Epidermal melanocyte (primary cell): ENCODE measurements around the gene CRYBA2.

Experiments used
- DNase-seq: peaks from one replicate; pipeline ENCODE4 v3.0.0; 2011; ENCODE audit warnings: low spot score; ENCODE audit not compliant: insufficient read length

Gene CRYBA2

DNA sequence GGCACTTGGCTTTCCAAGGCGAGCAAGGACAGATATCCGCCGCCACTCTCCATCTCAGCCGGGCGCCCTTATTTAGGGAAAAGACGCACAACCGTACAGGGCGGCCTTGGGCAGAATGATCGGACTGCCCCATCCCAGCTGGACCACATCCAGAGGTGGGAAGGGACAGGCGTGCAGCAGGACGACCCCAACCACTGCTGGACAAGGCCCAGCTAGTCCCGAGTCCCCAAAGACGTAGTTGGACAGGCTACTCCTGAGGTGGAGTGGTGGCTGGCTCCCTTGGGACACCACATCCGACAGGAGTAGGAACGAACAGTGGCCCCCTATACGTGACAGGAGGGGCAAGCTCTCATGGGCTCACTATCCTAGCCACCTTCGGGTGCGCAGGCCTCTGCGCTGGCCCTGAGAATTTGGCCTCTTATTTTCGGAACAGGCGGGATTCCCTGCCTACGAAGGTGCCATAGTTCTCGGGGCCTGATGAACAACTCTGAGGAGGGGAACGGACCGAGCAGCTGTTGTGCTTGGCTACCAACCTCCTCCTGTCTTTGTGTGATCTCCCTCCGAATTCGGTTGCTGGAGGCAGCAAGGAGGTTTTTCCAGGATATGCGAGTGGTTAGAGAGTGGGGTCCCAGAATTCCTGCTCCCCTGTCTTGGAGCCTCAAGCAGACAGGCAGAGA is 10.5 kb downstream of the CRYBA2 start:
- peak; percentile 12 for DNase-seq

DNA sequence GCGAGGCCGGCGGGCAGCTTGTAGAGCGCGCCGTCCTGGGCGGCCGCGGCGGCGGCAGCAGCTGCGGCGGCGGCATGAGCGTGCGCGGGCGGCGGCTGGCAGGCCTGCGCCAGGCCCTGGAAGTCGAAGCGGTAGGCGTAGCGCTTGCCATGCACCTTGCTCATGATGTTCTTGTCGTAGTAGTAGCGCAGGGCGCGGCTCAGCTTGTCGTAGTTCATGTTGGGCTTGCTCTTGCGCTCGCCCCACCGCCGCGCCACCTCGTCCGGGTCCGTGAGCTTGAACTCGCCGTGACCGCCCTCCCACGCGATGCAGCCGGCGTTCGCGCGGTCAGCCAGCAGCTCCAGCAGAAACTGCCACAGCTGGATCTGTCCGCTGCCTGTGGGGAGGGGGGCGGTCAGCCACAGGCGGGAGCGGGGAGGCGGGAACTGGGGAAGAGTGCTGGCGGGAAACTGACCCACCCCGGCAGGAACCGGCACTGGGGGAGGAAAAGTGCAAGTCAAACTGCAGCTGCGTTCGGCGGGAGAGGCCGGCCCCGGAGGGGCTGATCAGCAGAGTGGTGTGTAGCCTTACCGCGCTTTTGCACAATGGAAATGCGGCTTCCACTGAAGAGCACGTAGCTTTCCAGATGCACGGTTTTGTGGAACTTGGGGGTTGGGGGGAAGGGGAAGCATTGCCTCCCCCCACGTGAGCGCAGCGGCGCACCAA is 11.2 kb downstream of the CRYBA2 start:
- DNase-seq = peak; percentile 12

DNA sequence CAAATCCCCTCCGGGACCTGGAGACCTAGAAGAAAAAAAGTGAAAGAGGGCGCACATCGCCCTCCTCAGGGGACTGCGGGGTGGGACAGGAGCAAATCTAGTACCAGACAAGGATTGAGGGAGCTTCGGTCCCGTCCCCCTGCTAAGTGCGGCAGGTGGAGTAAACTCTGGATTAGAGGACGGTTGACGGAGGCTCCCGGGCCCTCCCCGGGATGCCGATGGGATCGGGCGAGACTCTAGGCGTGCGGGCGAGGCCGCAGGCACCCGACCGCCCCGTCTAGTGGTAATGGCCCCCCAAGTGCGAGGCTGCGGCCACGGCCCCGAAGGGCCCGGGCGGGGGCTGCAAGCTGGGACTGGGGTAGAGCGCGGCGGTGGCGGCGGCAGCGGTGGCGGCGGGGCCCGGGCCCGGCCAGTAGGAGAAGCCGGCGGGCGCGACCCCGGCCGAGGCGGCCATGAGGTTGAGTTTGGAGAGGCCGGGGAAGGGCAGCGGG is 11.8 kb downstream of the CRYBA2 start:
- DNase-seq = peak; percentile 11

DNA sequence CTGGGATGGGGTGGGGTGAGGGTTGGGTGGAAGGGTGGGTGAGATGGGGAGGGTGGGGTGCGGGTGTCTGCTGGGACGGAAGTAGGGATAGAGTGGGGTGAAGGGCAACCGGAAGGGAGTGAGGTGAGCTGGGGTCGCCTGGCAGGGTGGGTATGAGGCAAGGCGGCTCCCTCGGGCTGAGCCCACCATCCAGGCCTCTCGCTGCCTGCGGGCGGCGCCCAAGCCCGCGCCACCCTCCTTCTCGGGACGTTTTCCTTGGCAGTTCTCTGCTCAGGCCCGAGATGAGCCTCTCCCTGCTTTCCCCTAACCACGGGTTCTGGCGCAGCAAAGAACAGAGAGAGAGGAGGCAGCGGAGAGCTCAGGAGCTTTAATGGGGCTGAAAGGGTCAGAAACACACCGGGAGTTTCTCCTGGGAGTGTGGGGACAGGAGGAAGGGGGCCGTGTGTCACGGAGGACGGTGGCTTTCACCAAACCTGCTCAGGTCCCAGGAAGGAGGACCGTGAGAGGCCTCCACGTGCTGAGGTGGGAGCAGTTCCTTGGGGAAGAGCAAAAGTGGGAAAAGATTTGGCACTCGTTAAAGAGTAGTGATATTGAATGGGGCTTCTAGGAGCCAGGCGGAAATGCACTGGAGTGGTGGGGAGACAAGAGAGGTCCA is 12.4 kb downstream of the CRYBA2 start:
- peak; percentile 9 for DNase-seq

DNA sequence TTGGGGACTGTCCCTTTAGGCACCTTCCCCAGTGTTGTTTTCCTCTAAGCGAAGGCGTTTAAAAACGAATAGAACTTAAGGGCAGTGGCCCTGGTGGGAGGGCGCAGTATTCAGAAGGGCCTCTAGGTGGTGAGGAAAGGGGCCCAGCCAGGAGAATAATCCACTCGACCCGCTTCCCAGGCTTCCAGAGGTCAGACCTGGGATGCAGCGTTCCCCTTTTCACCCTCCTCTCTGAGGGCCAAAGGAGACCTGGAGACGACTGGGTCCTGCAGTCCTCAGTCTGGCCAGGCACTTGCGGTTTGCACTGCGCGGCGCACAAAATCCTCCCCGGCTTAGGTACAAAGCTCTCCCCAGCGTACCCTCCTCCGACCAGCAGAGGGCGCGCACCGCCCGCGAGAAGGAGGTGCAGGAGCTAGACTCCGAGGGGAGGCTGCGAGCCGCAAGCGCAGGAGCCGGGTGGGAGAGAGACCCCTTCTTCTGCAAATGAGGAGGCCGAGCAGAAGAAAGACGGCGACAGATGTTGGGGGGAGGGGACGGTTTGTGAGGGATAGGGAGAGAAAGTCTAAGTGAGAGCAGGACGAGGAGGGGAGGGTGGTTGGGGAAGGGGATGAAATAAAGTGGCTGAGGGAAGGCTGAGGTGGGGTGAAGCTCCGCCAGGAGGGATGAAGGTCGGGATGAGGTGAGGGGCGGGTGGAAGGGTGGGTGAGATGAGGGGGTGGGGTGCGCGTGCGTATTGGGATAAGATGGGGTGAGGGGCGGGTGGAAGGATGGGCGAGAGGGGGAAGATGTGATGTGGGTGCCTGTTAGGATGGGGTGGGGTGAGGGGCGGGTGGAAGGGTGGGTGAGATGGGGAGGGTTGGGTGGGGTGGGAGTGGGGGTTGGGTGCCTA is 13.1 kb downstream of the CRYBA2 start:
- peak; percentile 70 for DNase-seq

DNA sequence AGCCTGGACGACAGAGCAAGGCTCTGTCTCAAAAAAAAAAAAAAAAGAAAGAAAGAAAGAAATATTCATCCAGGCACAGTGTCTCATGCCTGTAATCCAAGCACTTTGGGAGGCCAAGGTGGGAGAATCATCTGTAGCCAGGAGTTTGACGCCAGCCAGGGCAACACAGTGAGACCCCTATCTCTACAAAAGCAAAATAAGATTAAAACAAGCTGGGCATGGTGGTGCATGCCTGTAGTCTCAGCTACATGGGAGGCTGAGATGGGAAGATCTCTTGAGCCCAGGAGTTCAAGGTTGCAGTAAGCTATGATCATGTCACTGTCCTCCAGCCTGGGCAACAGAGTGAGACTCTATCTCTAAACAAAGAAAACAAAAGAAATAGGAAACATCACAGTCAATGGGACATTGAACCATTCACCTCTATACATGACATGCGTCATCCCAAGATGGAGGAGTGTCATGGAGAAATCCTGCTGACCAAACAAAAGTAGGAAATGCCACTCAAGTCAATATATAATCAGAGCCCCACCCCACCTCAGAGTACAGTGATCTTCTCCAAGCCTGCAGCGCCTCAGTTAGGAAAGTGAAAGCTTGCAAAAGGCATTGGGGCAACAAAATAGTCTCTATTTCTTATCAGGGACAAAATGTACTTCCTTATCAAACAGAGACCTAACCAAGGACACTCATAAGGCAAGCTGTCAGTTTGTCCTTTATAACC is 18.0 kb downstream of the CRYBA2 start:
- peak; percentile 5 for DNase-seq

DNA sequence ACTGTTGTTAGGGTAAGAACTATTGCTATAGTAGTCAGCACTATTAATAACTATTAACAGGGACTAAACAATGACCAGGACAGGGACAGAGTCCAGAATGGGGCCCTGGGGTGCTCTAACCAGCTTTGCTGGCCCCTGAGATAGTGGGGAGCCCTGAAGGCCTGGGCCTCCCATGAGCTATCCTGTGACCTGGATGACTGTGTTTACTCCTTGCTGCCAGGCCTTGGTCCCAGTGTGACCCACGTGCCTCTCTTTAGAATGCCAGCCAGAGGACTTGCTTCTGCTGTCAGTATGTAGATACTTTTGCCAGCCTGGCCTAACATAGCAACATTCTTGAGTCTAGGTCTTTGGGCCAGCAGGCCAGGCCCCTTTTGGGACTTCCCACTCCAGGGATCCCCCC is 22.3 kb downstream of the CRYBA2 start:
- DNase-seq = no peak

DNA sequence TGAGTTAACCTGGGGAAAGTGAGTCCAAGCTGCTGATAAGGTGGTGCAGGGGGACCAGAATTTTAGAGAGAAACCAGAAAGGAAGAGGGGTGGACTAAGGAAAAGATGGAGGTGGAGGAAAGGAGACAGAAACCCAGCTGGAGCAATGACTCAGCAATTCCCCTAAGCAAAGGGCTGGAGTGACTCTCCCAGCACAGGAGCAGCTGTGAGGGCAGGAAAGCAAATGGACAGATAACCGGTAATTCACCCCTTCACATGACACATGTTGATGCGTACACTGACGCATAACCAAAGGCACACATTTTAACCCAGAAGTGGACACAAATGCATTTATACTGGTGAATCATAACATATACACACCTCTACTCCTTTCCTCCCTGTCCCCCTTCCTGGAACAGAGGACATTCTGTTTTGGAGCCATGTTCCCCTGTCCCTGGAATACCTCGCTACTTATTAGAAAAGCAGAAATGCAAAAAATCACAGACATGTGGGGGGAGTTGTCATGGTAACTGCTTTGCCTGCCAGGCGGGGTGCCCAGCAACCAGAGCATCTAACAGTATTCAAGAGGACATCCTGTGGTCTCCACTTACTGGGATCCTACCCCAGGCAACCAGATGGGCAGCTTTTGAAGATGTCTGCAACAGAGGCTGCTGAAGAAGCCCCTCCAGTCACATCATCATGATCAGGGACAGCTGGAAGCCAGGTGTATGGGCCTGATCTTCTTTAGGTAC is 29.0 kb downstream of the CRYBA2 start:
- DNase-seq = no peak

DNA sequence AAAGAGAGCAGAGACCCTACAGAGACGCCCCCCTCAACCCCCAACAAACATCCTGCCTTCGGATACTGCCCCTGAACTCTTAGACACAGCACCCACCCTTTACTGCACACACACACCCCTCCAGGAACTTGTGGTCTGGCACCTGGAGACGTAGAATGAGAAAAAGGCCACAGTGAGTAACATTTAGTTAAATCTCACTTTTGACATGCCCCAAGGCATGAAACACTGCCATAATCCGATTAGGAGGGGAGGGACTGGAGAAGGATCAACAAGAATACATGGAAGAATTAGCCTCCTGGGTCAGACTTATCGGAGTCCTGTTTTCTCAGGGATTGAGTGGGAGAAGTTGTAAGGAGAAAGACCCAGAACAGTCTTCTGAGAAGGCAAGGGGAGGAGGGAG is 29.6 kb downstream of the CRYBA2 start:
- DNase-seq = no peak

DNA sequence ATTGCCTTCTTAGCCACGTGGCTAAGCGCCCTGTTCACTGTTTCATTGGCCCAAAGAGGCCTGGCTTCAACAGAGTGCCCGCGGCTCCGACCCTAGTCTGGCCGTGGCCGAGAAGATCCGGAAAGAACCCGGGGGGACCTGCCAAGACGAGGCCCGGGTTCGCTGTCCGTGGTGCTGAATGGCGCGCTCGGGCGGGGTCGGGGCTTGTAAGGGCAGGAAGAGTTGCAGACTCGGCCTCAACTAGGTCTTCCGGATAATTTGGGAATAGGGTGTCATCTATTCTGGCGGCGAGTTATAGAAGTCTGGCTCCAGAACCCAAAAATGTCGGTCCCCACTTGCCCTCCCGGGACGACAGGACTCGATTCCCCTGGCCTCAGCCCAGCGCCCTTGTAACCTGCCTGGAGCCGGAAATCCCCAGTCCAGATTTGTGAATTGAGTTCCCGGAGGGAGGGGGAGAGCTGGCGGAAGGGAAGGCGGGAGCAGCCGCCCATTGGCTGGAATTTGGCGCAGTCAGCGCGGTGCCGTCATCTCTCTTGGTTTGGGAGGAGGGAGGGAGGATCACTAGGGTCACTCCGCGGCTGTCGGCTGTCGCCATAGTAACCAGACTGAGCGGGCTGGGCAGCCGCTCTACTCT is 30.2 kb downstream of the CRYBA2 start:
- DNase-seq = peak; percentile 66

DNA sequence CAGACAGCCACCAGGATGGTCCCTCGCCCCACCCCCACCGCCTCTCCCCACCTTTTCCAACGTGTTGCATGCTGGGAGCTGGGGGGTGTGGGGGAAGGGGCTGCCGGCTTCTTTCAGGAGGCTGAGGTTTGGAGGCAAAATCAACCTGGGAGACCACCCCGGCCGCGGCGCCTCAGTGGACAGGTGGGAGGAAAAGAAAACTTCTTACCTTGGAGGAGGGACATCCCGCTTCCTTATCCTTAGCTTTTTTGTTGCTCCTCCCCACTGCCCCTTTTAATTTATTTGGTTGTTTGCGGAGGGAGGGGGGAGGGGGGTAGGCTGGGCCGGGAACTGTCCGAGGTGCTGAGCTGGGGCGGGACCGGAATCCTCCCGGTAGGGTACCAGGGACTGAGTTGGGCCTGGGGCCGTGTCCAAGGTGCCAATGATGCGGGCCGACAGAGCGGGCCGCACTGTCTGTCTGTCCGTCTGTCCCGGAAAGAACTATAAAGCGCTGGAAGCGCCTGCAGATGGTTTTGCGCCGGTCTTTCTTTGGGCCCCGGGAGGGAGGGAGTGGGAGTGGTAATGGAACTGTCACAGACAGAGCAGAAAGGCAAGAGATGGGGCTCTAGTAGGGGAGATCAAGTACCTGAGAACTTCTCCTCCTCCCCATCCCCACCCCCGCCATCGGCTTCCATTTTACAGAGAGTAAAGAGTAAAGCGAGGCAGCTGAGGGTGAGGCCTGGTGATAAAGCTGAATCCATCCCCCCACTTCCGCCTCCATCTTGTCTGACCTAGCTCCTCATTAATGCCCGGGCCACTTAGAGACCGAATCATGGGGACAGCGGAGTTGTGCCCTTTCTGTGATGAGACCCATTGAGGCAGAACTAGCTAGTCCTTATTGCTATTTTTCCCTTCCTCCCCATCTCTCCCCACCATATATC is 31.3 kb downstream of the CRYBA2 start:
- DNase-seq = no peak

DNA sequence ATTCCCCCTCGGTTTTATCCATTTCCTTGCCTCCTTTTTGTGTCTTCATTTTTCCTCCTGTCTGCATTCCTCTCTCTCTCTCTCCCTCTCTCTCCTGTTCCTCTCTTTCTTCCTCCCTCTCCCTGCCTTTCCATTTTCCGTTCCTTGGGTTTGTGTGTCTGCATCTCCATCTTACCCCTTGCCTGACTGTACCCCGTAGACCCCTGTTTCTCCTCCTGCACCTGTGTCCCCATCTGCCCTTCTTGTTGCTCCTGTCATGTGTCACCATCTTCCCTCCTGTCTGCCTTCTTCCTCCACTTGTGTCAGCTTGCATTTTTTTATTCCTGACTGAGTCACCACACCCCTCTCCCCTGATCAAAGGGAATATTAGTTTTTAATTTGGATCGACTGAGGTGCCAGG is 32.0 kb downstream of the CRYBA2 start:
- no peak for DNase-seq

DNA sequence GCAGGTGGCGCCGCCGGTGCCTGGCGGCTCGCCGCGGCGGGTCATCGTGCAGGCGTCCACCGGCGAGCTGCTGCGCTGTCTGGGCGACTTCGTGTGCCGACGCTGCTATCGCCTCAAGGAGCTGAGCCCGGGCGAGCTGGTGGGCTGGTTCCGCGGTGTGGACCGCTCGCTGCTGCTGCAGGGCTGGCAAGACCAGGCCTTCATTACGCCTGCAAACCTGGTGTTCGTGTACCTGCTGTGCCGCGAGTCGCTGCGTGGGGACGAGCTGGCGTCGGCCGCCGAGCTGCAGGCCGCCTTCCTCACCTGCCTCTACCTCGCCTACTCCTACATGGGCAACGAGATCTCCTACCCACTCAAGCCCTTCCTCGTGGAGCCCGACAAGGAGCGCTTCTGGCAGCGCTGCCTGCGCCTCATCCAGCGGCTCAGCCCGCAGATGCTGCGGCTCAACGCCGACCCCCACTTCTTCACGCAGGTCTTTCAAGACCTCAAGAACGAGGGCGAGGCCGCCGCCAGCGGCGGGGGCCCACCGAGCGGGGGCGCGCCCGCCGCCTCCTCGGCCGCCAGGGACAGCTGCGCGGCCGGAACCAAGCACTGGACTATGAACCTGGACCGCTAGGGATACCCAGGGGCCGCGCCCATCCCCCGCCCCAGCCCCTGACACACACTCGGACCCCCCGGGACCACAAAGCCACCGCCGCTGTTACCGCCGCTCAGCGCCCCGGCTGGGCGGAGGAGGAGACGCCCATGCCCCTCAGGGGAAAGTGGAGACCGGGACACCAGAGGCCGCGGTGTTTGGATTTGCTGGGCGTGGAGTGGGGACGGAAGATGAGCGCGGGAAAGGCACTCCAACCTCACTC is 32.7 kb downstream of the CRYBA2 start:
- no peak for DNase-seq

DNA sequence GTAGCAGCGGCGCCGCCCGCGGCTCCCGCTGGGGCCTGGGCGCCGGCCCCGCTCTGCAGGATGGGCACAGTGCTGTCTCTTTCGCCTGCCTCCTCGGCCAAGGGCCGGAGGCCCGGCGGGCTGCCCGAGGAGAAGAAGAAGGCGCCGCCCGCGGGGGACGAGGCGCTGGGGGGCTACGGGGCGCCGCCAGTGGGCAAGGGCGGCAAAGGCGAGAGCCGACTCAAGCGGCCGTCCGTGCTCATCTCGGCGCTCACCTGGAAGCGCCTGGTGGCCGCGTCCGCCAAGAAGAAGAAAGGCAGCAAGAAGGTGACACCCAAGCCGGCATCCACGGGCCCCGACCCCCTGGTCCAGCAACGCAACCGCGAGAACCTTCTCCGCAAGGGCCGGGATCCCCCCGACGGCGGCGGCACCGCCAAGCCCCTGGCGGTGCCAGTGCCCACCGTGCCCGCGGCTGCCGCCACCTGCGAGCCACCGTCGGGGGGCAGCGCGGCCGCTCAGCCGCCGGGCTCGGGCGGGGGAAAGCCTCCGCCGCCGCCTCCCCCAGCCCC is 33.4 kb downstream of the CRYBA2 start:
- no peak for DNase-seq

DNA sequence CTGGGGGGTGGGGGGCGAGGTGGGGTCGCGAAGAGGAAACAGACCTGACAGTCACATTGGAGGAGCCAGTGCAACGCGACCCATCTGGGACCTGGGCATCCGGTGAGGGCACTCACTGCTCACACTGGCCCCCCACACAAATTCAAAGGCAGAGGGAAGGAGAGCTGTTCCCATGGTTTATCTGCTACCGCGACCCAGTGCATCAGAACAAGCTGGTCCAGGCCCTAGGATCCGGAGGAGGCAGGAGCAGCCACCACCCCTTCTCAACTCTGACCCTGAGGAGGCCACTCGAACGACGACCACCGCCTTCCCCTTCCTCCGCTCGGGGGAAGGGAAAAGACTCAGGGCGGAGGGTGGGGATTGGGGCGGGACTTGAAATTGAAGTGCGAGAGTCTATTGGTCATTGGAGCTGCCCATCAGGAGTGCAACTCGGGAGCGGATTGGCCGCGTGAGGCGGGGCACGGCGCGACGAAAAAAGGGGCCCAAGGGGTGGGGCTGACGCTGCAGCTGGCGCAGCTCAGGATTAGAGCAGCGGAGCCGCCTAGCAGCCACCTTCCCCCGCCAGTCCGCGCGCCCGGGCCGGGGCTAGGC is 34.0 kb downstream of the CRYBA2 start, which contains the start of gene CDK5R2:
CDK5R2 (plus strand) TSS at position 526 of the 591 bp plus-strand sequence. CDS start 155 bp downstream, outside the sequence.
- peak; percentile 89 for DNase-seq

DNA sequence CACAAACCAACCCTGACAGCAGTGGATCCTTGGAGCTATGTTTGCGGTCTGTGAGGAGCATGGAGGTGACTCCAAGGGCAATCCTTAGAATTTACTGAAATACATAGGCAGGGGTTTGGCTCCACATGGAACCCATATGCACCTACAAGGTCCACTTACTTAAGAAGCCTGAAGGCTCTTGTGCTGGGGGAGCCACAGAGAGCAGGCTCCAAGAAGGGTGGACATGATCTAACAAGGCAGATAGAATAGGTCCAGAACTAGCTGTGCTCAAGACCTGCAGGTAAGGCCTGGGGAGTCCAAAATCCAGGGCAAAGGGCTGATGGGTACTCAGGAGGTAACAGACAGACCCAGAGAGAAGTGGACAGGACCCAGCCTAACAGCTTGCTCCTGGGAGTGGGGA is 34.9 kb downstream of the CRYBA2 start:
- DNase-seq = no peak

DNA sequence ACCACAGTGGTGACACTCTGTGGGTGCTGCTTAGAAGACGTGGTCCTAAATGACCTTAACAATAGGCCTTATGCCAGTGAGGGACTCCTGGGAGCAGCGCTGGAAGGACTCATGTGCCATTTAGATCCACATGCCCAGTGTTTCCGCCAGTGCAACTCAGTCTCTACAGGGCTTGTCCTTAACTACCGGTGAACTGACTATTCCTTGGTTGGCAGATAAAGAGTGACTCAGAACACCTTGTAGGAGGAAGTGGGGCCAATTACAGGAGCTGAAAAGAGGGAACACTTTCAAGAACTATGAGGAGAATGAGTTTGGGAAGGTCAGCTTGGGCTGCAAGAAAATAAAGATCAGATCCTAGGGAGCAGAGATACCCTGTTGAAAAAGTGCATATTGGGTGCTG is 35.6 kb downstream of the CRYBA2 start:
- no peak for DNase-seq
